Nephron (organoid): ENCODE data around the gene LRRTM4.
"Not testable (repeated sequence)": the region's sequence is repeated elsewhere in the genome, so short reads cannot be mapped to it uniquely, and the experiment has no call there.

Source experiments
- H3K27ac Mint-ChIP-seq, 3 experiments: 2 replicates each; pipeline ENCODE4 v1.8.0; 2020; ENCODE audit warnings: mixed read lengths in 3 of 3, mild to moderate bottlenecking in 2 of 3, moderate library complexity in 1 of 3
- H3K27me3 Mint-ChIP-seq: 2 replicates; pipeline ENCODE4 v1.8.0; 2021; ENCODE audit warnings: low read depth, mild to moderate bottlenecking, moderate library complexity, mixed read lengths
- H3K36me3 Mint-ChIP-seq: 2 replicates; pipeline ENCODE4 v1.8.0; 2020; ENCODE audit warnings: low read depth, mixed read lengths
- H3K4me1 Mint-ChIP-seq: 2 replicates; pipeline ENCODE4 v1.8.0; 2020; ENCODE audit warnings: mixed read lengths
- H3K4me3 Mint-ChIP-seq, 3 experiments: 2 replicates each; pipeline ENCODE4 v1.8.0; 2020; ENCODE audit warnings: mild to moderate bottlenecking in 3 of 3, mixed read lengths in 3 of 3, moderate library complexity in 2 of 3
- H3K9me3 Mint-ChIP-seq: 2 replicates; pipeline ENCODE4 v1.8.0; 2020; ENCODE audit warnings: mixed read lengths
- CTCF ChIP-seq, 3 experiments: fragments of 200-600 bp; sonication (generic); IDR thresholded peaks; one replicate each; pipeline ENCODE4 v1.5.0; 2021; ENCODE audit warnings: antibody characterized with exemption in 3 of 3; ENCODE audit not compliant: unreplicated experiment in 3 of 3

LRRTM4 gene

DNA sequence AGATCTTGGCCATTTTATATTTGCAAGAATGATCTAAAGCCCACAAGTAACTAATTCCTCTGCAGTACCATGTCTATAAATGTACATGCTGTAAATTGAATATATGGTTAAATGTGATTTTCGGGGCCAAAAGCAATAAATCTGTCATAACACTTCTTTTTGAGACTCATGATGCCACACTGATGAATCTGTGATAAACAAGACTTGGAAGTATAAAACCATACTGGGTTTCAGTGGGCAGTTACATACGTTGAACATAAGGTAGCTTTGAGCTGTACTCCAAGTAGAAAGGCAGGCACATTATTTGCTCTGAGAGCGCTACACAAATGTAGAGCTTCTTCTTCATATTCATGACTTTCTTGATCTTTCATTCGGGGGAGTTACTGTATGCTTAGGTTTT, 792.2 kb downstream of the LRRTM4 start:
- H3K27ac Mint-ChIP-seq = no peak overlapping the region
- H3K36me3 Mint-ChIP-seq = no peaks in the 10 kb centered on the region
- H3K9me3 Mint-ChIP-seq = peaks cover 7% of the 10 kb centered on the region
- TF ChIP-seq CTCF (IDR thresholded peaks at IDR 0.05; ENCODE audit: unreplicated experiment in 3 of 3) = no peak
- H3K4me1 Mint-ChIP-seq = no peaks in the 10 kb centered on the region
- no peak overlapping the region for H3K4me3 Mint-ChIP-seq
- no peaks in the 10 kb centered on the region for H3K27me3 Mint-ChIP-seq

- no peak for TF ChIP-seq CTCF (IDR thresholded peaks at IDR 0.05; ENCODE audit: unreplicated experiment in 3 of 3)
- Mint-ChIP-seq H3K4me1 (no peaks in the 10 kb centered on the region), H3K27ac (no peak overlapping the region), H3K4me3 (no peak overlapping the region), H3K36me3 (no peaks in the 10 kb centered on the region), H3K9me3 (no peaks in the 10 kb centered on the region), H3K27me3 (no peaks in the 10 kb centered on the region)
Observed at GRCh38 chr2:76721226-76721625, 801.0 kb downstream of the LRRTM4 start.

GRCh38 chr2:76713312-76713711, 808.9 kb downstream of the LRRTM4 start:
- Mint-ChIP-seq H3K4me1 (no peaks in the 10 kb centered on the region), H3K9me3 (peaks cover 2% of the 10 kb centered on the region)

GRCh38 chr2:76711490-76711889, 810.7 kb downstream of the LRRTM4 start:
- TF ChIP-seq CTCF (IDR thresholded peaks at IDR 0.05; ENCODE audit: unreplicated experiment in 3 of 3) = no peak
- H3K27ac Mint-ChIP-seq = no peak overlapping the region
- H3K4me1 Mint-ChIP-seq = no peaks in the 10 kb centered on the region
- H3K36me3 Mint-ChIP-seq = no peaks in the 10 kb centered on the region
- H3K27me3 Mint-ChIP-seq = no peaks in the 10 kb centered on the region
- no peak overlapping the region for H3K4me3 Mint-ChIP-seq
- H3K9me3 Mint-ChIP-seq = peaks cover 3% of the 10 kb centered on the region

More at GRCh38 chr2:76713312-76713711, 808.9 kb downstream of the LRRTM4 start:
- no peaks in the 10 kb centered on the region for H3K36me3 Mint-ChIP-seq
- H3K4me3 Mint-ChIP-seq = no peak overlapping the region
- TF ChIP-seq CTCF (IDR thresholded peaks at IDR 0.05; ENCODE audit: unreplicated experiment in 3 of 3) = no peak
- no peaks in the 10 kb centered on the region for H3K27me3 Mint-ChIP-seq
- H3K27ac Mint-ChIP-seq = no peak overlapping the region

DNA sequence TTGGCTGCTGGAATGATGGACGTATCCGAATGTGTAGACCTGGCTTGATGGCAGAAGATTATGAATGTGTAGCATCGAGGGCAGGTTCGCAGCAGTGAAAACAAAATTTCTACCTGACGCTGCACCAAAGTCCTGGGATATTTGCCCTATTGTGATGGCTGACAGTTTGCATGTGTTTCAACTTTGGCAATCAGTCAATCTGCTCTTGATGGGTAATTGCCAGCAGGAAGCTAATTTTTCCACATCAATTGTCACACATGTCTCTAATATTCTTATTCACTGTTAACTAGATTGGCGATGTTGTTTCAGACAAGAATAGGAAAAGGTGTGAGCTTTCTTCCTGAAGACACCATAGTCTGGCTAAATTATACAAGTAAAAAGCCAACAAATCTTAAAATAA, 821.3 kb downstream of the LRRTM4 start:
- no peaks in the 10 kb centered on the region for H3K36me3 Mint-ChIP-seq
- no peaks in the 10 kb centered on the region for H3K27me3 Mint-ChIP-seq
- no peaks in the 10 kb centered on the region for H3K4me1 Mint-ChIP-seq
- H3K4me3 Mint-ChIP-seq = no peak overlapping the region
- no peak for TF ChIP-seq CTCF (IDR thresholded peaks at IDR 0.05; ENCODE audit: unreplicated experiment in 3 of 3)
- H3K27ac Mint-ChIP-seq = no peak overlapping the region
- no peaks in the 10 kb centered on the region for H3K9me3 Mint-ChIP-seq

DNA sequence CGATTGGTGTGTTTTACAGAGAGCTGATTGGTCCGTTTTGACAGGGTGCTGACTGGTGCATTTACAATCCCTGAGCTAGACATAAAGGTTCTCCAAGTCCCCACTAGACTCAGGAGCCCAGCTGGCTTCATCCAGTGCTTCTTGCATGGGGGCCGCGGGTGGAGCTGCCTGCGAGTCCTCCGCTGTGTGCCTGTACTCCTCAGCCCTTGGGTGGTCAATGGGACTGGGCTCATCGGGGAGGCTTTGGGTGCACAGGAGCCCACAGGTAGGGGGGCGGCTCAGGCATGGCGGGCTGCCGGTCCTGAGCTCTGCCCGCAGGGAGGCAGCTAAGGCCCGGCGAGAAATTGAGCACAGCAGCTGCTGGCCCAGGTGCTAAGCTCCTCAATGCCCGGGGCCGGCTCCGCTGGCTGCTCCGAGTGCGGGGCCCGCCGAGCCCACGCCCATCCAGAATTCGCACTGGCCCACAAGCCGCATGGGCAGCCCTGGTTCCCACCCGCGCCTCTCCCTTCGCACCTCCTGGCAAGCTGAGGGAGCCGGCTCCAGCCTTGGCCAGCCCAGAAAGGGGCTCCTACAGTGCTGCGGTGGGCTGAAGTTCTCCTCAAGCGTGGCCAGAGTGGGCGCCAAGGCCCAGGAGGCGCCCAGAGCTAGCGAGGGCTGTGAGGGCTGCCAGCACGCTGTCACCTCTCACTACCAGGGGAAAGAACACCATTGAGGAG, 824.0 kb downstream of the LRRTM4 start:
- not testable (repeated sequence) for H3K4me1 Mint-ChIP-seq, H3K4me3 Mint-ChIP-seq, H3K36me3 Mint-ChIP-seq, H3K27ac Mint-ChIP-seq, H3K9me3 Mint-ChIP-seq, H3K27me3 Mint-ChIP-seq
